ENCODE measurements around the gene RET. TPM values are rescaled to one million over a fixed set of nuclear protein-coding genes. Genes with fewer than 3 reads are reported as not detected.

The RET gene
- total RNA-seq, 4 donors from 2014 or later: 0.23 to 2.1 (median 0.78) TPM

GRCh38 chr10:43127442-43127841 lies 50.6 kb downstream of the RET start:
- H3K36me3 ChIP-seq: no peaks in the 10 kb centered on the region
- H3K4me3 ChIP-seq: no peak overlapping the region
- no peak overlapping the region for H3K27ac ChIP-seq
- WGBS: 74% methylated on average over 9 of the region's 9 CpGs
- H3K4me1 ChIP-seq: peaks cover 7% of the 10 kb centered on the region
- no peaks in the 10 kb centered on the region for H3K9me3 ChIP-seq
- DNase-seq (ENCODE audit: low spot score in 2 of 2): no peak
- H3K27me3 ChIP-seq: no peaks in the 10 kb centered on the region
- TF ChIP-seq POLR2AphosphoS5 (IDR thresholded peaks at IDR 0.05) (no peak), CTCF (IDR thresholded peaks at IDR 0.05) (no peak), POLR2A (IDR thresholded peaks at IDR 0.05) (no peak), EP300 (IDR thresholded peaks at IDR 0.05) (no peak)

- no peak for DNase-seq (ENCODE audit: low spot score in 2 of 2)
- peaks cover 7% of the 10 kb centered on the region for H3K4me1 ChIP-seq
- no peak overlapping the region for H3K27ac ChIP-seq
- TF ChIP-seq EP300 (IDR thresholded peaks at IDR 0.05) (no peak), POLR2A (IDR thresholded peaks at IDR 0.05) (no peak), CTCF (IDR thresholded peaks at IDR 0.05) (no peak), POLR2AphosphoS5 (IDR thresholded peaks at IDR 0.05) (no peak)
- H3K36me3 ChIP-seq: no peaks in the 10 kb centered on the region
- no peak overlapping the region for H3K4me3 ChIP-seq
- WGBS: 92% methylated on average over 8 of the region's 8 CpGs
- no peaks in the 10 kb centered on the region for H3K9me3 ChIP-seq
- no peaks in the 10 kb centered on the region for H3K27me3 ChIP-seq
These were observed 51.5 kb downstream of the RET start for GRCh38 chr10:43128331-43128730.

GRCh38 chr10:43128958-43129706 lies 52.3 kb downstream of the RET start:
- 60% methylated on average over 5 of the region's 6 CpGs for WGBS
- peak overlapping the region; percentile 63 for H3K27ac ChIP-seq
- no peaks in the 10 kb centered on the region for H3K9me3 ChIP-seq
- DNase-seq (ENCODE audit: low spot score in 2 of 2): no peak
- no peaks in the 10 kb centered on the region for H3K27me3 ChIP-seq
- TF ChIP-seq CTCF (IDR thresholded peaks at IDR 0.05): no peak
- TF ChIP-seq POLR2AphosphoS5 (IDR thresholded peaks at IDR 0.05): no peak
- TF ChIP-seq EP300 (IDR thresholded peaks at IDR 0.05): no peak
- TF ChIP-seq POLR2A (IDR thresholded peaks at IDR 0.05): no peak
- no peak overlapping the region for H3K4me3 ChIP-seq
- peaks cover 7% of the 10 kb centered on the region for H3K4me1 ChIP-seq
- no peaks in the 10 kb centered on the region for H3K36me3 ChIP-seq

GRCh38 chr10:43130770-43131171 lies 53.9 kb downstream of the RET start:
- H3K27ac ChIP-seq: no peak overlapping the region
- H3K4me3 ChIP-seq: no peak overlapping the region
- H3K27me3 ChIP-seq: no peaks in the 10 kb centered on the region
- 61% methylated on average over 18 of the region's 18 CpGs for WGBS
- no peaks in the 10 kb centered on the region for H3K9me3 ChIP-seq
- TF ChIP-seq POLR2A (IDR thresholded peaks at IDR 0.05) (no peak), POLR2AphosphoS5 (IDR thresholded peaks at IDR 0.05) (no peak)
- no peaks in the 10 kb centered on the region for H3K36me3 ChIP-seq
- peaks cover 7% of the 10 kb centered on the region for H3K4me1 ChIP-seq
- DNase-seq (ENCODE audit: low spot score in 2 of 2): no peak

- 74% methylated on average over 11 of the region's 11 CpGs for WGBS
- Histone ChIP-seq H3K36me3 (no peaks in the 10 kb centered on the region), H3K27me3 (no peaks in the 10 kb centered on the region), H3K9me3 (no peaks in the 10 kb centered on the region), H3K4me3 (no peak overlapping the region), H3K4me1 (peaks cover 7% of the 10 kb centered on the region), H3K27ac (no peak overlapping the region)
- no peak for DNase-seq (ENCODE audit: low spot score in 2 of 2)
- TF ChIP-seq EP300 (IDR thresholded peaks at IDR 0.05) (no peak), POLR2A (IDR thresholded peaks at IDR 0.05) (no peak), POLR2AphosphoS5 (IDR thresholded peaks at IDR 0.05) (no peak), CTCF (IDR thresholded peaks at IDR 0.05) (no peak)
These were observed 54.4 kb downstream of the RET start for GRCh38 chr10:43131256-43131655.
